T-helper 2 cell treated with Interferon-gamma antibody and Interleukin-4, amounts not matched to agents 100 ng/mL and 5 ng/mL, for 36 hours (primary cell): ENCODE measurements around the gene ZNF654. TPM values are rescaled to one million over a fixed set of nuclear protein-coding genes. Genes with fewer than 3 reads are reported as not detected.

Experiments
- intact Hi-C: fragments of 100-400 bp; cut with micrococcal nuclease; formaldehyde crosslinking; loops from one replicate; pipeline ENCODE4 v1.15.1; 2023
- total RNA-seq: library from RNA; stranded (reverse); gene quantifications from 2 replicates; pipeline ENCODE4 v1.2.3, GENCODE V29; 2022

The ZNF654 gene
- total RNA-seq, 1 donor from 2014 or later: 23.3 TPM

GRCh38 chr3:88059380-88060170 lies 520 bp downstream of the ZNF654 start:
- intact Hi-C loops: loop anchor here (1.0 to 2.0 kb wide), 7 partner anchors 10 to 833 kb away; partner anchors contain the start of genes C3orf38 and CHMP2B

- intact Hi-C loops: no loop called here
Observed at GRCh38 chr3:88061746-88062145, 2.7 kb downstream of the ZNF654 start.

- intact Hi-C loops: no loop called here
Observed at GRCh38 chr3:88075072-88075471, 16.0 kb downstream of the ZNF654 start.

GRCh38 chr3:88075497-88075896 lies 16.4 kb downstream of the ZNF654 start:
- intact Hi-C loops: no loop called here

GRCh38 chr3:88076712-88077111 lies 17.7 kb downstream of the ZNF654 start:
- intact Hi-C loops: no loop called here

- intact Hi-C loops: no loop called here
Observed at GRCh38 chr3:88078932-88079331, 19.9 kb downstream of the ZNF654 start.

GRCh38 chr3:88082854-88083253 lies 23.8 kb downstream of the ZNF654 start:
- intact Hi-C loops: no loop called here

GRCh38 chr3:88084097-88084501 lies 25.0 kb downstream of the ZNF654 start:
- intact Hi-C loops: no loop called here

GRCh38 chr3:88090681-88091080 lies 31.6 kb downstream of the ZNF654 start:
- intact Hi-C loops: no loop called here

- intact Hi-C loops: no loop called here
Observed at GRCh38 chr3:88092270-88092669, 33.2 kb downstream of the ZNF654 start.

GRCh38 chr3:88093266-88093665 lies 34.2 kb downstream of the ZNF654 start:
- intact Hi-C loops: no loop called here

GRCh38 chr3:88101142-88101541 lies 42.1 kb downstream of the ZNF654 start:
- intact Hi-C loops: no loop called here

GRCh38 chr3:88105325-88105724 lies 46.3 kb downstream of the ZNF654 start:
- intact Hi-C loops: no loop called here

- intact Hi-C loops: loop anchor here (5.0 to 10.0 kb wide), 2 partner anchors 35 to 207 kb away; partner anchors contain the start of gene C3orf38
Observed at GRCh38 chr3:88112289-88112688, 53.2 kb downstream of the ZNF654 start.

GRCh38 chr3:88113311-88114162 lies 54.5 kb downstream of the ZNF654 start:
- intact Hi-C loops: loop anchor here (1.0 to 10.0 kb wide), 6 partner anchors 34 to 763 kb away; partner anchors contain the start of genes C3orf38, CGGBP1 and ZNF654

- intact Hi-C loops: loop anchor here (5.0 to 10.0 kb wide), 2 partner anchors 32 to 210 kb away; partner anchors contain the start of gene C3orf38
Observed at GRCh38 chr3:88114878-88115549, 56.0 kb downstream of the ZNF654 start.

GRCh38 chr3:88117683-88118082 lies 58.6 kb downstream of the ZNF654 start:
- intact Hi-C loops: loop anchor here (10.0 kb wide), 1 partner anchor 213 kb away; no protein-coding TSS in a partner anchor

- intact Hi-C loops: loop anchor here (10.0 kb wide), 1 partner anchor 214 kb away; no protein-coding TSS in a partner anchor
Observed at GRCh38 chr3:88118603-88119002, 59.5 kb downstream of the ZNF654 start.

- intact Hi-C loops: no loop called here
Observed at GRCh38 chr3:88123526-88123925, 64.5 kb downstream of the ZNF654 start.

- intact Hi-C loops: no loop called here
Observed at GRCh38 chr3:88131695-88132094, 72.6 kb downstream of the ZNF654 start.

GRCh38 chr3:88132894-88133293 lies 73.8 kb downstream of the ZNF654 start:
- intact Hi-C loops: no loop called here
